Myocyte (in vitro differentiated cells): ENCODE data around the gene ICAM4. TPM values are rescaled to one million over a fixed set of nuclear protein-coding genes. Genes with fewer than 3 reads are reported as not detected.
"Not testable (repeated sequence)": the region's sequence is repeated elsewhere in the genome, so short reads cannot be mapped to it uniquely, and the experiment has no call there.

Source experiments
- DNase-seq: peaks from one replicate; pipeline ENCODE4 v3.0.0-alpha.2; 2012; ENCODE audit warnings: low read depth
- total RNA-seq: library from RNA; depleted of rRNA; stranded (reverse); fragments of >200 nt; gene quantifications from 2 replicates; pipeline ENCODE4 v1.2.3, GENCODE V29; 2014

ICAM4 gene
- total RNA-seq, 1 donor from 2014 or later = 1.4 TPM

GRCh38 chr19:10336725-10337124 is 50.0 kb downstream of the ICAM4 start:
- DNase-seq = not testable (repeated sequence)

Other genes starting within 250 kb of the ICAM4 start
- gene SHFL, start 200.6 kb upstream of the ICAM4 start, total RNA-seq = 21.8 and 25.0 TPM in 2 replicates
- 0.11 TPM in 1 of 2 replicates, not detected in the other for gene ANGPTL6, start 184.3 kb upstream of the ICAM4 start, total RNA-seq
- 24.8 and 28.3 TPM in 2 replicates for gene PPAN, start 180.6 kb upstream of the ICAM4 start, total RNA-seq
- gene P2RY11, start 175.3 kb upstream of the ICAM4 start, total RNA-seq = 3.1 and 4.0 TPM in 2 replicates
- gene EIF3G, start 167.1 kb upstream of the ICAM4 start, total RNA-seq = 226 and 251 TPM in 2 replicates
- gene DNMT1, start 92.0 kb upstream of the ICAM4 start, total RNA-seq = 53.8 and 70.1 TPM in 2 replicates
- 1.8 and 3.5 TPM in 2 replicates for gene S1PR2, start 55.6 kb upstream of the ICAM4 start, total RNA-seq
- gene MRPL4, start 34.7 kb upstream of the ICAM4 start, total RNA-seq = 64.7 and 94.3 TPM in 2 replicates
- gene ICAM1, start 15.8 kb upstream of the ICAM4 start, total RNA-seq = 5.1 and 21.3 TPM in 2 replicates
- 7.2 and 8.3 TPM in 2 replicates for gene ICAM5, start 3.0 kb downstream of the ICAM4 start, total RNA-seq
- 1.8 and 4.2 TPM in 2 replicates for gene ZGLP1, start 22.9 kb downstream of the ICAM4 start, total RNA-seq
- 39.4 and 45.8 TPM in 2 replicates for gene FDX2, start 29.1 kb downstream of the ICAM4 start, total RNA-seq
- 11.9 and 12.5 TPM in 2 replicates for gene RAVER1, start 46.6 kb downstream of the ICAM4 start, total RNA-seq
- 4.2 and 5.3 TPM in 2 replicates for gene ICAM3, start 52.7 kb downstream of the ICAM4 start, total RNA-seq
- 61.6 and 67.2 TPM in 2 replicates for gene TYK2, start 93.6 kb downstream of the ICAM4 start, total RNA-seq
- gene CDC37, start 116.6 kb downstream of the ICAM4 start, total RNA-seq = 200 and 201 TPM in 2 replicates
- 1.1 and 1.2 TPM in 2 replicates for gene PDE4A, start 133.6 kb downstream of the ICAM4 start, total RNA-seq
- gene KEAP1, start 216.4 kb downstream of the ICAM4 start, total RNA-seq = 80.2 and 102 TPM in 2 replicates
- 0.21 and 1.1 TPM in 2 replicates for gene S1PR5, start 230.5 kb downstream of the ICAM4 start, total RNA-seq